ENCODE results near the gene ZNF598.
A peak's percentile ranks its signal among the peaks of the same experiment; 100 is the strongest.

ZNF598 gene

DNA sequence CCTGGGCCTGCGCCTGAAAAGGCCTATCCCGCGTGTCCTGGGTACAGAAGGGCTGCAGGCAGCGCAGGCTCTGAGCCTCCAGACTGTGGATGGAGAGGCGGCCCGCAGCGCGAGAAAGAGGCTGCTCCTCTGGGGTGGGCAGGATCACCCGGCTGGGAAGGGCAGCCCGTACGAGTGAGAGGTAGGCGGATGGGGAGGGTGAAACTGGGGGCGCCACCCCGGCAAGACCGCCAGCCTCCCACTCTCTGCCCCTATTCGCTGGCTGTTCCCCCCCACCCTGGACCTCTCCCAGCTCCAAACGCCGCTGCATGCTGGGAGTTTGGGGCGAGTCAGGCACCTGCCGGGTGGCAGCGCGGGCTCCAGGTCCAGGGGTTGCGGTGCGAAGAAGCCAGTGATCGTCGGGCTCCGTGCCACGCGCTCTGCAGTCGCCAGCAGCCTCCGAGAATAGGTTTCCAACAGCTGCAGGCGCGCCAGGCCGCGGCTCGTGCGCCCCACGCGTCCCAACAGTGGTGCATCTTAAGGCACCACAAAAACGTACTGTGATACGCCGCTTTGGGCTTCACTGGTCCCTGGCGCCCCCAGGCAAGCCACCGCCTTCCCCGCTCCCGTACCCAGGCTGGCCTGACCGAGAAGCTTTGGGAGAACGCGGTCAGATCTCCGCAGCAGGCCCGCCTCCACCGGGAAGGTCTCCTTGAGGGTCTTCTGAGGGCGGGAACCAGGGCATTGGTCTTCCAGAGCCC, 29.4 kb downstream of the ZNF598 start:
- TF ChIP-seq, protein P1, sequence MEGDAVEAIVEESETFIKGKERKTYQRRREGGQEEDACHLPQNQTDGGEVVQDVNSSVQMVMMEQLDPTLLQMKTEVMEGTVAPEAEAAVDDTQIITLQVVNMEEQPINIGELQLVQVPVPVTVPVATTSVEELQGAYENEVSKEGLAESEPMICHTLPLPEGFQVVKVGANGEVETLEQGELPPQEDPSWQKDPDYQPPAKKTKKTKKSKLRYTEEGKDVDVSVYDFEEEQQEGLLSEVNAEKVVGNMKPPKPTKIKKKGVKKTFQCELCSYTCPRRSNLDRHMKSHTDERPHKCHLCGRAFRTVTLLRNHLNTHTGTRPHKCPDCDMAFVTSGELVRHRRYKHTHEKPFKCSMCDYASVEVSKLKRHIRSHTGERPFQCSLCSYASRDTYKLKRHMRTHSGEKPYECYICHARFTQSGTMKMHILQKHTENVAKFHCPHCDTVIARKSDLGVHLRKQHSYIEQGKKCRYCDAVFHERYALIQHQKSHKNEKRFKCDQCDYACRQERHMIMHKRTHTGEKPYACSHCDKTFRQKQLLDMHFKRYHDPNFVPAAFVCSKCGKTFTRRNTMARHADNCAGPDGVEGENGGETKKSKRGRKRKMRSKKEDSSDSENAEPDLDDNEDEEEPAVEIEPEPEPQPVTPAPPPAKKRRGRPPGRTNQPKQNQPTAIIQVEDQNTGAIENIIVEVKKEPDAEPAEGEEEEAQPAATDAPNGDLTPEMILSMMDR (IDR thresholded peaks at IDR 0.05) = no peak
- TF ChIP-seq ZFX (IDR thresholded peaks at IDR 0.05; ENCODE audit: borderline replicate concordance) = no peak
- H3K27ac ChIP-seq = peak overlapping the region; percentile 96

DNA sequence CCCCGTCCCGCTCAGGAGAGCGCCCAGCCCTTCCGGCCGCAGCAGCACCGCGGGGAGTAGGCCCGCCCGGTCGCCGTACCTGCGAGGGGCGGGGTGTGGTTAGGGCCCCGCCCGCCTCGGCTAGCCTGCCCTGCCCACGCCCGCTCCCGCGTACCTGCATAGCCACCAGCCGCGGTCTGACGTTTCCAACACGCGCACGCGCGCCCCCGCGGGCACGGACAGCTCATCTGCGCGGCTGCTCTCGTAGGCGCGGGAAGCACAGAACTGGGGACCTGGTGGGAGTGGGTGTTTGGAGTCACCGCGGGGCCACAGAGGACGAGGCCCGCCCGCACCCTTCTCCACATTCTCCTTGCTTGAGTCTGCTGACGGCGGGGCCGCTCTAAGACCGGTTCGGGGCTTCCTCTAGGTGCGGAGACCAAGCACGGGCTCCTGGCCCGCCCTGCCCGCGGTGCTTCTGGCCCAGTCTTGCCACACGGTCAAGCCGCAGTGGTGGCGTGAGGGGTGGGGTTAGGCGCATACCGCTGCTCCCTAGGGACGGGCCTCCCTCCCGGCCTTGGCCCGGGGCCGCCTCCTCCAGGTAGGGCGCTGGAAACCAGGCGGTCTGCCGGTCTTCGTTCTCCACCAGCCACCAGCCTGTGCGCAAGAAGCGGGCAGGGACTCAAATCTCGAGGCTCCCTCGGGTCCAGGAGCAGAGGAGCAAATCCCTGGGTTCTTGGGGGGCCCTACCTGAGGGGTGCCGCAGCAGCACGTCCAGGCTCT, 30.2 kb downstream of the ZNF598 start:
- TF ChIP-seq, protein P1 (IDR thresholded peaks at IDR 0.05) = no peak
- TF ChIP-seq ZFX (IDR thresholded peaks at IDR 0.05; ENCODE audit: borderline replicate concordance) = no peak
- H3K27ac ChIP-seq = peak overlapping the region; percentile 96

DNA sequence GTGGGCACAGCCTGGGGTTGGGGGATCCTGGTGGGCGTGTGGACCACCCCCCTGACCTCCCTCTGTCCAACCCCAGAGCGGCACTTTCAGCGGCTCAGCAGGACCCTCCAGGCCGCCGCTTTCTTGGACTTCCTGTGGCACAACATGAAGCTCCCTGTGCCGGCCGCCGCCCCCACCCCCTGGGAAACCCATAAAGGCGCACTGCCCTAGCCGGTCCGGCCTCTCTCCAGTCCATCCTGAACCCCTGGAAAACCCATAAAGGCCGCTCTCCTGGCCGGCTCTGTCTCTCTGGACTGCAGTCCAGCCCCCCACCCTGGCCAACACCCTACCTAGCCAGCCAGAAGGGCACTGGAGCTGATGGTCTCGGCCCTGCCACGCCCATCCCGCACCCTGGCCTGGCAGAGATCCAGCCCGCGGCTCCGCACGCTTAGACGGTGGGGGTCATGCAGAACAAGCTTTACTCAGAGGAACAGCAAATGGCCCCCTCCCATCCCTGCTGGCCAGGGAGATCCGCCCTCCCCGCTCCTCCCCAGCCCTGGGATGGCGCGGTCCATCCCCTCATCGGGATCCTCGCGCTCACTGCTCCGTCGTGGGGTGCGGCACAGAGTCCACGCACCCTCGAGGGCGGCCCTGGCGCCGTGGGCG, 31.0 kb downstream of the ZNF598 start:
- TF ChIP-seq, protein P1 (IDR thresholded peaks at IDR 0.05) = no peak
- TF ChIP-seq ZFX (IDR thresholded peaks at IDR 0.05; ENCODE audit: borderline replicate concordance) = no peak
- H3K27ac ChIP-seq = peak overlapping the region; percentile 96

DNA sequence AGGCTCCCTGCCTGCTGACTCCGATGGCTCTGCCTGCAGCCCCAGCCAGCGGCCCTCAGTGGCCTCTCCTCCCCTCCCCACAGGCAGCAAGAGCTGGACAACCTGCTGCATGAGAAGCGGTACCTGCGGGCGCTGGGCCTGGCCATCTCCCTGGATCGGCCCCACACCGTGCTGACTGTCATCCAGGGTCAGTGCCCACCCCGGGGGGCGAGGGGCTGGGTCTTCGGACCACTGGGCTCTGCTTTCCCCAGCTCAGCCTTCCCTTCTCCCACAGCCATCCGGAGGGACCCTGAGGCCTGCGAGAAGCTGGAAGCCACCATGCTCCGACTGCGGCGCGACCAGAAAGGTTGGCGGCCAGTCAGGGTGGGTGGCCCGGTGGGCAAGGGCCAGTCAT, 31.7 kb downstream of the ZNF598 start:
- peak overlapping the region; percentile 96 for H3K27ac ChIP-seq
- no peak for TF ChIP-seq ZFX (IDR thresholded peaks at IDR 0.05; ENCODE audit: borderline replicate concordance)
- TF ChIP-seq, protein P1 (IDR thresholded peaks at IDR 0.05) = no peak

DNA sequence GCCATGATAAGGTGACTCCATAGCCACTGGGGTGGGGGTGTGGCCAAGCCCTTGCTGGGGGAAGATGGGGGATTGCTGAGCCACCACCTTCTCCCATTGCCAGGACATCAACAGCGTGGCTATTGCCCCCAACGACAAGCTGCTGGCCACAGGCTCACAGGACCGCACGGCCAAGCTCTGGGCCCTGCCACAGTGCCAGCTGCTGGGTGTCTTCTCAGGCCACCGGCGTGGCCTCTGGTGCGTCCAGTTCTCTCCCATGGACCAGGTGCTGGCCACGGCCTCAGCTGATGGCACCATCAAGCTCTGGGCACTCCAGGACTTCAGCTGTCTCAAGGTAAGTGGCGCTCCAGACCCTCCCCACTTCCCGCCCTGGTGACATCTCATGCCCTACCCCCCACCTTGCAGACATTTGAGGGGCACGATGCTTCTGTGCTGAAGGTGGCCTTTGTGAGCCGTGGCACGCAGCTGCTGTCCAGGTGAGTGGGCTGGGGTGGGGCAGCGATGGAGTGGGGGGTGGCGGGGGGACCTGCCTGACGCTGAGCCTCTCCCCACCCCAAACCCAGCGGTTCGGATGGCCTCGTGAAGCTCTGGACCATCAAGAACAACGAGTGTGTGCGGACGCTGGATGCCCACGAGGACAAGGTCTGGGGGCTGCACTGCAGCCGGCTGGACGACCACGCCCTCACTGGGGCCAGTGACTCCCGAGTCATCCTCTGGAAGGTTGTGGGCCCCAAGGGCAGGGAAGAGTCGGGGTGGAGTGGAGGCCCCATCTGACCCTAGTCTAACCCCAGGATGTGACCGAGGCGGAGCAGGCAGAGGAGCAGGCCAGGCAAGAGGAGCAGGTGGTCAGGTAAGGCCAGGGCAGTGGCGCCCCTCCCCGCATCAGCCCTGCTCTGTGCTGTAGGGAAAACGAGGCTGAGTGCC, 32.4 kb downstream of the ZNF598 start:
- H3K27ac ChIP-seq = peak overlapping the region; percentile 96
- TF ChIP-seq ZFX (IDR thresholded peaks at IDR 0.05; ENCODE audit: borderline replicate concordance) = no peak
- TF ChIP-seq, protein P1 (IDR thresholded peaks at IDR 0.05) = no peak

DNA sequence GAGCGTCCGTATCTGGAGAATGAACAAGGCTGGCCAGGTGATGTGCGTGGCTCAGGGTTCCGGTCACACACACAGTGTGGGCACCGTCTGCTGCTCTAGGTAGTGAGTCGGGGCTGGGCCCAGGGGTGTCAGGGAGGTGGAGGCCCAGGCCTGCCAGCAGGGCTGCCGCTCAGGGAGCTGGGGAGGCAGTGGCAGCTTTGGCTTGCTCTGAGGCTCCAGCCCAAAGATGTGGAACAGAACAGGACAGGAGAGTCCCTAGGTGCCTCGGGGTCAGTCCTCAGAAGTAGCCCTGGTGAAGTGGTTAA, 33.5 kb downstream of the ZNF598 start:
- TF ChIP-seq, protein P1 (IDR thresholded peaks at IDR 0.05) = no peak
- TF ChIP-seq ZFX (IDR thresholded peaks at IDR 0.05; ENCODE audit: borderline replicate concordance) = no peak
- H3K27ac ChIP-seq = no peak overlapping the region

All from 22Rv1 (cell line).